Ramos (cell line): ENCODE measurements around the gene HES5.

ENCODE experiments used
- in situ Hi-C: fragments of 300-500 bp; cut with MboI; formaldehyde crosslinking; loops from one replicate; pipeline ENCODE4 v1.14.3; 2022; ENCODE audit warnings: low sequenced_read_pairs; ENCODE audit not compliant: unreplicated experiment

Gene HES5

DNA sequence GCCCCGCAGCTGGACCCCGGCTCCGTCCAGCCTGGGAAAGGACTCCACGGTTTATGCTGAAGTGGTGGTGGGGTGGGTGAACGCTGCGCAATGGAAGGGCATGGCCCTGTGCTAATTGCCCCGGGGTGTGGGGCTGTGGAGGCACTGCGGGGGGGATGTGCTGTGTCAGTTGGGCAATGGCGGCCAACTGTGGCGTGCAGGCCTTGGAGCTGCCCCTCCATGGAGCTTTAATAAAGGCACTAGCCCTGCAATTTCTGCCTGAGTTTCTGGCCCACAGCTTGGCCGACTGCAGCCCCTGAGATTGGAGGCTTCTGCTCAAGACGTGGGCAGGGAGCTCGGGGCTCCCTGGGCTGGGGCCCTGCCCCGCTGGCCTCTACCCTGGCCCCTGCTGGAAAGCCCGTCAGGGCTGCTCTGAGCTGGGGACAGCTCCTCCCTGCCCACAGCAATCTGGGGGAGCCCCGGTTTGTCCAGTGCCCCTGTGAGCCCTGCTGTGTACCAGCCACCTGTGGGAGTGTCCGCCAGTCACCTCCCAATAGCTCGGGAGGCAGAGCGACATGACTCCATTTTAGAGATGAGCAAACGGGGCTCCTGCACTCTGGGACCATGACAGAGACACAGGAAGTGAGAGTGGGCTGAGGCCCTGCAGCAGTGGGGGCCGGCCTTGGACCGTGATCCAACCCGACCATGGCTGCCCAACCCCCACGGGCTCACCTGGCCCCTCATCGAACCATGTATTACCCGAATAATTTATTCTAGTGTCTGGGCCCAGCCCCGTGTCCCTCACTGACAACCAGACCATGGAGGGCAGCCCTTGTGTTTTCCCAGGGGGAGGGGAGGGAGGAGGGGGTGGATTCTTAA lies 17.4 kb upstream of the HES5 start:
- in situ Hi-C loops, result loop anchor here (5.0 kb wide), 1 partner anchor 135 kb away; the partner anchor contains the start of gene PEX10

DNA sequence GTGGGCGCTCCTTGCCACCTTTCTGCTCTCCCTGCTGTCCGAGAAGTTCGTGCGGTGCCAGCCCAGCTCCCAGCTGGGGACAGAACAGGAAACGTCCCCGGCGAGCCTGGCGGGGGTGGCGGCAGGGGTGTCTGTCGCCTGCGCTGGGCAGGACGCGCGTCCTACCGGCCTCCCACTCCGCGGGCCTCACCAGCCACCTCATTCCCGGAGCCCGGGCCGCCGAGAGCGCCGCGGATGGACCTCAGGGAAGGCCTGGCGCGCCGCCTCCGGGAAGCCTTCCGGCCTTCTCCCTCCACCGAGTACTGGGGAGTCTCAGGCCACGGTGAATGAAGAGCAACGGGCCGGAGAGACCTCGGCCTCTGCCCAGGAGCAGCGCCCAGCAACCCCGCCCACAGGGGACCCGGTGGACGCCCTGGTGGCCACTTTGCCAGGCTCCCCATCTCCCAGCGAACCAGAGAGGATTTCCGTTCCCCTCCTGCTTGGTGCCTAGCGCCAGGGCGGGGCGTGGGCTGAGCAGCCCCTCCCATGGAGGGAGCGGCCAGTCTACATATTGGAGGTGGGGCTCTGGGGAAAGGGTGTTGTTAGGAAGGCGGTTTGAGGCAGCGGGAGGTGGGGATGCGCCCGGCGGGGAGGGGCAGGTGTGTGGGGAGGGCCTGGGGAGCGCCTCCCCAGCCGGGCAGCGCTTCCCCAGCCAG lies 16.6 kb upstream of the HES5 start:
- in situ Hi-C loops, result loop anchor here (5.0 kb wide), 1 partner anchor 134 kb away; the partner anchor contains the start of gene PEX10

DNA sequence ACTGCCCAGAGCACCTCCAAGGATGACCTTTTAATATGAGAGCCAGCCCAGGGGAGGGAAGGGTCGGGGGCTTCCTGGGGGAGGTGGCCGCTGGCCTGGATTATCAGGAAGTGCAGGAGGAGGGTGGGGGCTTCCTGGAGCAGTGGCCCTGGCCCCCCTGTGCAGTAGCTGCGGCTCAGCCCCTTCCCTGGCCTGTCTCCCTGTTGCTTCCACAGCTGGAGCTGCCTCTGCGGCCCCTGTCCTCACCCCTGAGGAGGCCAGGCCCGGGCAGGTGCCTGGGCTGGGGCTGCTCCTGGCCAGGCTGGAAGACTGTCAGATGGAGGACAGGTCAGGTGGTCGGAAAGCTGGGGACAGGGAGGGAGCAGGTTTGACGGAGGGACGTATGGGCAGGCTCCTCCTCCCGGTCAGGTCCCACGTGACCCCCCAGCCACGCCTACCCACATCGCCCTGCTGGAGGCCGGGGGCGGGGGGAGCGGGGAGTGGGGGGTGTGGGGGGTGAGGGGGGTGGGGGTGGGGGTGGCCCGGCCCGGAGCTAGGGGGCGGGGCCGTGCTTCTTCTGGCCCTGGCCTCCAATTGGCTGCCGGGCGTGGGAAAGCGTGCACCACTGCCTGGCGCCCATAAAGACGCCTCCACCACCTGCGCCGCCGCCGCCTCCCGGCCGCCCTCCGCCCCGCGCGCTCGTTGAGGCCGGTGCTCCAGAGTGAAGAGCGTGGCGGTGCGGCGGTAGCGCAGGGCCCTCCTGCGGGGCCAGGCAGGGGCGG lies 15.9 kb upstream of the HES5 start:
- in situ Hi-C loops, result loop anchor here (5.0 kb wide), 1 partner anchor 134 kb away; the partner anchor contains the start of gene PEX10

DNA sequence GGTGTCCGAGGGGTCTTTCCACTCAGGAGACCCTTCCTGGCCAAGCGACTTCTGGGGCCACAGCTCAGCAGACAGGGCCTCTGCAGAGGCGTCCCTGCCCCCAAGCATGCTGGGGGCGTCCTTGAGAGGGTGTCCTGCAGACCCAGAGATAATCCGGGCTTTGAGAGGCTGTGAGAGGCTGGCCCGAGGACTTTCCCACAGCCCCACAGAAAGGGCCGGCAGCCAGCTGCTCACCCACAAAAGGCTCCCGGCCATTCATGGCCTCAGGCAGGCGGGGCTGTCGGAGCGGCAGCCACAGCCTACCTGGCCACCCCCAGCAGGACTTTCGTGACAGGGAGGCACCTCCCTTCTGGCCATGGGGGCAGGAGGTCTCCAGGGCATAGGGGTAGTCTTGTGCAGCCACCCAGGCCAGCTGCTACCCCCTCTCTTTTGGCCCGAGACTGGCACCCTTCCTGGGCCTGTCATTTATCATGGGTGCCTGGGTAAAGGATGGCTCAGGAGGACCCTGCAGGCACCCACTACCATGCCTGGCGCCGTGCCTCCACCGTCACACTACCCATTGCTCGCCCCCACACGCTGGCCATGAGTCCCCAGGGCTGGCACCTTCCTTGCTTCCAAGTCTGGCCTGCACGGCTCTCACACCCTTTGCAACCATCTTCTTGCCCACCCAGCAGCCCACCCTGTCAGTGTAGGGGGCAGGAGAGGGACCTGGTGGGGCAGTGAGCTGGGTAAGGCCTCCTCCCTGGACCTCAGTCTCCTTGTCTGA lies 15.0 kb upstream of the HES5 start:
- in situ Hi-C loops, result loop anchor here (5.0 kb wide), 1 partner anchor 133 kb away; the partner anchor contains the start of gene PEX10

DNA sequence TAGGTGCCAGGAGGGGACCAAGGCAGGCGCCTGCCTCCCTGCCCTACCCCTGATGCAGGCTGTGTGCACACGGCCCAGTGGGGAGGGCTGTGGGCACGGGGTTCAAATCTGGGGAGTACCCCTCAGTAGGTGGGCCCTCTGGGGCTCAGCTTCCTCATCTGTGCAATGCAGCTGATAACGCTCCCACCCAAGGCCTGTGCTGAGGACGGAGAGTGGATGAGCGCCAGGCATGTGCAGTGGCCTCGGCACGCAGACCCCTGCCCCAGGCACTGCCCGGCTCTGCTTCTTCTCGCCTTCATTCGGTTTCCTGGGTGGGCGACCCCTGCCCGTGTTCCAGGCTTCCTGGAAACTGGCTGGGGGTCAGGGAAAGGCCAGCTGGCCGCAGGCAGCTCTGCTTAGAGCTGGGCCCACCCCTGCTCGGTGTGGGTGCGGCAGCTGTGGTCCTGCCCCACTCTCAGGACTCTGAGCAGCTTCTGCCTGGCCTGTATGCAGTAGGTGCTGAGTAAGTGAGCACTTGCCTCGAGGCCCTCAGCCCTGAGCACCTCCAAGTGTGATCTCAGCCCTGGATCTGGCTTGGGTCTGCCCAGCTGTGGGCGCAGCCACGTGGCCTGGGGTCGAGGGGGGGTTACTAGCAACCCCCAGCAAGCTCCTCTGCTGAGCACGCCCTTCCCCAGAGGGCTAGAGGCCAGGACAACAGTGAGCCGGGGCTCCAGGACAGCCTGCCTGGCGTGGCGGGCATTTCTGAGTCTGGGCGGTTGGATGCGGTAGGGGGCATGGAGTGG lies 14.2 kb upstream of the HES5 start:
- in situ Hi-C loops, result no loop called here

DNA sequence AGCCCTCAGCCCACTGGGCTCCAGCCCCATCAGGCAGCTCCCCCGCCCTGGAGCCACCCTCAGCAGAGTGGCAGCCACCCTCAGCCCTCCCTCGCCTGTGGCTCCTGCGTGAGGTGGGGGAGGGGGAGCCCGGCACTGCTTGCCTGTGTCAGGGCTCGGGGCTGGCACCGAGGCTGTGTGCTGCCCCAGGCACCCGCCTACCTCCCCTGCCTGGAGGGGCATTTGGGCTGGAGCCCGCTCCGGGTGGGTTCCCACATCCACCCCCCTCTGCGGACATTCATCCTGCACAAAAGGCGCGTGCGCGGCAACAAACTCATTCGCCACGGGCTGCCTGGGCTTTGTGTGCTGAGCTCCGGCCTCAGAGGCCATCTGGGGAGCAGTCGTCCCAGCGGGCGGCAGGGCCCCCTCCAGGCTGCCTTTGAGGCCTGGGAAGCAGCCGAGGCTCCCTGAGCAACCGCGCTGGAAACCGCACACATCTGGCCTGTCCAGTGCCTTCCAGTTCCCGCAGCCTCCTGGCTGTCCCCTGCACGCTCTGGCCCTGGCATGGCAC lies 13.6 kb upstream of the HES5 start:
- in situ Hi-C loops, result no loop called here

DNA sequence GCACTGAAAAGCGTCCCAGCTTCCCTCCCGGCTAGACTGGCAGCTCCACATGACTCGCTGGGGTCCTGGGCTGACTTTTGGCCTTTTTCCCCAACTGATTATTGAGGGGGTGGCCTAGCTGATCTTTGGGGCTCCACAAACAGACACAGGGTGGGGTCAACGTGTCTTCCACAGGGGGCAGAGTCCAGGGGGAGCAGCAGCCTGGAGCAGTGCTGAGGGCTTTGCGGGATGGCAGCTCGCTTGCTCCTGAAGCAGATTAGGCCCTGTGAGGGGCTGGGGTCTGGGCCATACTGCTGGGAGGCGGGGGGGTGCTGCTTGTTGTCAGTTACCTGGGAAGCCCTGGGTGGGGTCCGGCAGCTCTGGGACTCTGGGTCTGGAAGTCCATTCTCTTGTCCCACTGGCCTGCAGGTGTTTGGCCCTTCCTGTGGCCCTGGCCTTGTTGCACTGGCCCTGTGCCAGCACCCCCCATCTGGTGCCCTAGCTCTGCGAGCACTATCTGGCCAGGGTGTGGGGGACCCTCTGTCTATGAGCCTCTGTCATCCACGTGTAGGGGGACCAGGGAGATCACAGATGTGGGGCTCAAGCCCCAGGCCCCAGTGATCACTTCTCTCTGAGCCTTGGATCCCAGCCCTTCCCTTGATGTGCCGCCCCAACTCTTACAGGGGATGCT lies 12.3 kb upstream of the HES5 start:
- in situ Hi-C loops, result no loop called here

DNA sequence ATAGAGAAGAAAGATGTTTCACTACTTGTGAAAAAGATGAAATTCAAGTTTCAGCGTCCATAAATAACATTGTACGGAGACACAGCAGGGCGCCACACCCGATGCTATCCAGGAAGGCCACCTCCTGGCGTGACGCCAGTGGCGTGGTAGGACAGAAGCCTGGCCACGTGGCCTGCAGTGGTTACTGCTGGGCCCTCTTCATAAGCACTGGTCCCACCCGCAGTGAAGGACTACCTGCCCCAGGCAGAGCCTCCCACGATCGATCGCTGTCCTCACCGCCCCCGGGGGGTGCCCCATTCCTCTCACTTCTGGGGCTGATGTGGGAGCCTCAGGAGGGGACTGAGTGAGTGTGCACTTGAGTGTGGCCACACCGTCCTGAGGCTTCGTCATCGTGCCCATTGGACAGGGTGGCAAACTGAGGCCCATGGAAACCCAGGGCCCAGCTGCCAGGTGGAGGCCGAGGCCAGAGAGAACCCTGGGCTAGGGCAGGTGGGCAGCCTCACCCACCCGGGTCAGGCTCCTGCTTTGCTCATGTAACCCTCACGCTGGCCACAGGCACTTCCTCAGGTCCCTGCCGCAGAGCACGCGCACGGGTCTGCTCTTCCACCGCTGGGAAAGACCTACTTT lies 11.7 kb upstream of the HES5 start:
- in situ Hi-C loops, result no loop called here

DNA sequence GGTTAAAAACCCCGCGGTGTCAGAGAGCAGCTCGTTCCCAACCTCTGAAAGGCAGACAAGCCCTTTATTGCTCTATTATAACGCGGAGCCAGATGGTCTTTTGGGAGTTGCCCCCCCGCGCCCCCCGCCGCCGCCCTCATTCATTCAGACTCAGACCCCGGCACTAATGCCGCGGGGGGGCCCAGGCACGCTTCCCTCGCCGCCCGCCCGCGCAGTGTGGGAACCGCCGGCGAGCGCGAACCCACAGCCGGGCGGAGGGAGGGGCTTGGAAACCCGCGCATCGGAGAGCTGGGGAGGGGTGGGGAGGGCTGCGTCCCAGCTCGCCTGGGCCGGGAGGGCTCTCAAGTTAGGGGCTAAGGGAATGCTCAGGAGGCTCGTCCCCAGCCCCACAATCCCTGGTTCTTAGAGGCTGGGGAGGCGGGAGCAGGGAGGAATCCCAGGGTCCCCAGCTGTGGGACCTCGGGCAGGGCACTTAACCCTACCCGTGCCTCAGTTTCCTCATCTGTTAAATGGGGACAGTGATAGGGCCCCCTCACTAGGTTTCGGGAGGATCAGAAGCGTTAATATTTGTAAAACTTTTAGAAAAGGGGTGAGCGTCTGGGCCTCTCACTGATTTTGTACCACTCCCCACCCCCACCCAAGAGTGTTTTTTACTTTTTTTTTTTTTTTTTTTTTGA lies 10.9 kb upstream of the HES5 start:
- in situ Hi-C loops, result no loop called here

DNA sequence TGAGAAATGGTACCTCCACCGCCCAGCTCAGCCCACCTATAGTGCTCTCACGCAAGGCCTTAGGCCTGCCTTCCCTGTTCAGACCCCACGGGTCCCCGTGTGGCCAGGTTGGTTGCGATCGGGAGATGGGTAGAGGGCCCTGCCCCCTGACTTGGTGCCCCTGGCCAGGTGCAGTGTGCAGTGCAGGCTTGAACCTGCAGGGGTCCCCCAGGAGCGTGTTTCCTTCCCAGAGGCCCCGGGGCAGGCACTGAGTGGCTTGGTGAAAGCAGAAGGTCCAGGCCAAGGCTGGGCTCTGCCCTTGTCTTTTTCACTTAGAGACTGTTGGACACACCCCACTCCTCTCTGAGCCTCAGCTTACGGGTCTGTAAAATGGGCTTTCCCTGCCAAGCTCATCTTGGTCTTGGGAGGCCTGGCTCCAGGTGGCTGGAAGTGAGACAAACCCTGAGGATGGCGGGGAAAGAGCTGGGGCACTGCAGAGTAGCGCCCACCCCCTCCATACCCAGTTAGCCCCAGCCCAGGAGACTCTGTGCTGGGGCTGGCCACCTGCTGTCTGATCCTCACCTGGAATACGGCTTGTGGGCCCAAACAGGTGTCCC lies 9.3 kb upstream of the HES5 start:
- in situ Hi-C loops, result no loop called here

DNA sequence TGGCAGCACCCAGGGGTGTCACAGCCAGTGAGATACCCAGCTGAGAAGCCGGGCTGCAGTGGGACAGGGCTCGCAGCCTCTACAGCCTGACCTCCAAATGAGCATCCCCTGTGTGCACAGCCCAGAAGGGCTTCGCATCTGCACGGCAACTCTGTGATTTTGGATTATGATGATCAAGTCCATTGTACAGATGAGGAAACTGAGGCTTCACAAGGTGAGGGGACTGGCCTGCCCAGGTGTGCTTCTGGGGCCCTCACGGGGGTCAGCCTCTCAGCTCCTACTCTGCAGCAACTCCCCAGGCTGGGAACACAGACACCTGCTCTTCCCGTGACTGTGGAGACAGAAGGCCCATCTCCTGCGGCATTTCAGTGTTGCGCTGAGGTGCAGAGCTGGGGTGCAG lies 8.8 kb upstream of the HES5 start:
- in situ Hi-C loops, result no loop called here

DNA sequence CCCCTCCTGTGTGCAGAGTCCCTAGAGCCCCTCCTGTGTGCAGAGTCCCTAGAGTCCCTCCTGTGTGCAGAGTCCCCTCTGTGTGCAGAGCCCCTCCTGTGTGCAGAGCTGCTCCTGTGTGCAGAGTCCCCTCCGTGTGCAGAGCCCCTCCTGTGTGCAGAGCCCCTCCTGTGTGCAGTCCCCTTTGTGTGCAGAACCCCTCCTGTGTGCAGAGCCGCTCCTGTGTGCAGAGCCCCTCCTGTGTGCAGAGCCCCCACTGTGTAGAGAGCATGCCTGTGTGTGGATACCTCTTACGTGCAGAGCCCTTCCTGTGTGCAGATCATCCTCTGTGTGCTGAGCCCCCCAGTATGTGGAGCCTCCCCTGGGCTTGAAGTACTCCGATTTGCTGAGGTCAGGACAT lies 8.3 kb upstream of the HES5 start:
- in situ Hi-C loops, result no loop called here

DNA sequence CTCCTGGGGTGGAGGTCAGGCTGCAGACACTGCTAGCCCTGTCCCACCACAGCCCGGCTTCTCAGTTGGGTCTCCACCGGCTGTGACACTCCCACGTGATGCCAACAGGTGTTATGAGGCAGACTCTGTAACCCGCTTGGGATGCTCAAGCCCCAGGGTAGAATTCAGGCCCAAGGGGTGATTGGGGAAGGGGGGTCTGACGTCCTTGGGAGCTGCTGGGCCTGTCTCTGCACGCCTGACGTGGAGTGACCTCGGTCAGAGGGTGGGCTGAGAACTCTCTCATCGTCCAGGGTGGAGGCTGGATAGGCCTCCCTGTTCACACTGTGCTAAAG lies 7.7 kb upstream of the HES5 start:
- in situ Hi-C loops, result no loop called here

DNA sequence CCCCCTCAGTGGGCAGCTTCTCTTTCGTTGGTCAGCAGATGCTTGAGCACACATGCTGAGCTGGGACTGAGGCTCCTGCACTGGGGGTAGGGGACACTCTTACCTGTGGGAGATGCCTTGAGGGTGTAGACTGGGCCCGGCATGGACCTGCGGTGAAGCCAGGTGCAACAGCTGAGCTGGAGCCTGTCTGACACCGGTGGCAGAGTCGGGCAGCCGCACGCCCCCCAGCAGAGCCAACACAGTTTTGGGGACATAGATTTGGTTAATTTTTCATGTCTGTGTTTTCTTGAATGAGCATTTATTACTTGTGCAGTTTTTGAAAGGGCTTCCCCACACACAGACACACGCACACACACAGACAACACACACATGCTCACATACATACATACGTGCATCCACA lies 5.9 kb upstream of the HES5 start:
- in situ Hi-C loops, result no loop called here

DNA sequence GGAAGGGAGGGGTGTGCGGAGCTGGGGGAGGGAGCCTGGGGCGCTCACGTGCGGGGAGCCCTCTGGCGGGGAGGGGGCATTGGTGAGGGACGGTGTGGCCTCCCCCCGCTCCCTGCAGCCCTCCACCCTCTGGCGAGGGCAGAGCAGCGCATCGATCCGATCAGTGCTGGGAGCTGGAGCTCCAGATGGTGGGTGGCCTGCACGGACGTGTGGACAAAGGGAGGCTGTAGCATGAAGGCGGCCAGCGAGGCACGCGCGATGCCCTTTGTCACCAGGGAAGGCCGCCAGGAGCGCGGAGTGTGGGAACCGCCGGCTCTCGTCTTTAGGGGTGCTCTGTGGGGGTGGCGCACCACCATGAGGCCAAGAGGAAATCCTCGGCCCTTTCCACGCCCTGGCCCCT lies 5.4 kb upstream of the HES5 start:
- in situ Hi-C loops, result no loop called here

DNA sequence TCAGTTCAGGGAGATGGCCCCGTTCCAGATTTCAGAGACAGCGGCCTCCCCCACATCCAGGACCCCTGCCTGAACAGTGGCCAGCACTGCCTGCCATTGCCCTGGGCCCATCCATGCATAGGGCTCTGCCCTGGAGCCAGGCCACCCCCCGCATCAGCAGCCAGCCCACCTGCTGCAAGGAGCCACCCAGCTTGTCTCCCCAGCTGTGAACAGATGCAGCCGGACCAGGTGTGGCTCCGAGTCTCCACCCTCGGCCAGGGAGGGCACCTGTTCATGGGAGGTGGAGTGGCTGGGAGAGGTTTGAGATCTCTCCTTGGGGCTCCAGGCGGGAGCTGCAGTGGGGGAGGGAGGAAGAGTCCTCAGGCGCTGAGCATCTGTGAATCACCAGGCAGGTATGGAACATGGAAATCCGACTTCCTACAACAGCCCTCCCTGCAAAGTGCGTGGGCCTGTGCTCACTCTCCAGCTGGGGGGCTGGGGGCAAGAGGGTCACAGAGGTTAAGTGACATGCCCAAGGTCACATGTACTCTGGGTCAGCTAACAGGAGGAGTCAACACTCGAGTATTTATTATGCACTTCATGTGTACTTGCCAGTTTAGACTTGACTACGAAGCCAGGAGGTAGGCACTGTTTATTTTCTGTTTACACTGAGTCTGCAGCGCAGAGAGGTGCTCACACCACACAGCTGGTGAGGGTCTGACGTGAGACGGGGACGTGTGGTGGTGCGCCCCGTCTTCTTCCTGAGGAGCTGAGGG lies 4.8 kb upstream of the HES5 start:
- in situ Hi-C loops, result no loop called here

DNA sequence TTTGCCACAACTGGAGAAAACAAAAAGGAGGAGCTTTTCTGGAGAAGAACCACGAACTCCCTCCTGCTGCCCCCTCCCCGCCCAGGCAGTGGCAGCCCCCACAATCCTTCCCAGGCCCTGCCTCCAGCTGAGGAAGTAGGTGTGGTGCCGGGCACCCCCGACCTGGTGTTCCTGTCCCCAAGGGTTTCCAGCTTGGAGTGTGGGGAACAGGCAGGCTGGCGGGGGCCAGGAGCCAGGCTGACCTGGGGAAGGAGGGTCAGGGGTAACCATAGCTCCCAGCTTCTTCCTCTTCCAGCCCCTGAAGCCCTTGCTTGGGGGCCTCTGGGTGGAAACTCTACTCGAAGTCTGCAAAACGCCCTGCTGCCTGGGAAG lies 4.2 kb upstream of the HES5 start:
- in situ Hi-C loops, result no loop called here
